IMR-90 (cell line): ENCODE data around the gene GALNT5. TPM values are rescaled to one million over a fixed set of nuclear protein-coding genes. Genes with fewer than 3 reads are reported as not detected.
A peak's percentile ranks its signal among the peaks of the same experiment; 100 is the strongest.

Experiments used
- ATAC-seq: fragments of 200-7000 bp; cut with Tn5 transposase; 2 replicates; pipeline ENCODE4 v1.9.1; 2020; ENCODE audit warnings: low read depth, mild to moderate bottlenecking, moderate library complexity
- BruUV-seq: library from RNA; stranded (reverse); fragments of 400-500 nt; replicated peaks from 2 replicates; lab custom pipeline; 2021; lab: Mats Ljungman, UMichigan
- CTCF ChIA-PET: fragments of 300-600 bp; formaldehyde crosslinking; extraction: SDS; loops from one replicate; lab custom pipeline; 2021; ENCODE audit warnings: antibody characterized with exemption; lab: Yijun Ruan, JAX
- POLR2A ChIA-PET: fragments of 300-600 bp; sonication (Branson Sonifier 250); formaldehyde crosslinking; loops from one replicate; lab custom pipeline; 2022; ENCODE audit warnings: antibody characterized with exemption; ENCODE audit not compliant: unreplicated experiment; lab: Charles Lee
- DNase-seq: peaks from one replicate; pipeline ENCODE4 v3.0.0; 2013
- H2AFZ ChIP-seq: replicated peaks from 2 replicates; pipeline ENCODE3; 2013; ENCODE audit warnings: low read length, mild to moderate bottlenecking; ENCODE audit not compliant: poor library complexity
- H2AK5ac ChIP-seq: 2 replicates; pipeline ENCODE4 v1.6.1; 2013; ENCODE audit warnings: low read depth, low read length, inconsistent platforms
- H2AK9ac ChIP-seq: replicated peaks from 2 replicates; pipeline ENCODE3; 2013; ENCODE audit warnings: mild to moderate bottlenecking, low read depth, low read length, moderate library complexity; ENCODE audit not compliant: poor library complexity
- H2BK120ac ChIP-seq: 2 replicates; pipeline ENCODE4 v1.6.1; 2013; ENCODE audit warnings: low read depth, low read length, inconsistent platforms
- H2BK15ac ChIP-seq: 3 replicates; pipeline ENCODE4 v1.6.1; 2013; ENCODE audit warnings: low read depth, low read length, inconsistent platforms
- H2BK20ac ChIP-seq: 2 replicates; pipeline ENCODE4 v1.6.1; 2013; ENCODE audit warnings: low read depth, mild to moderate bottlenecking, inconsistent platforms, low read length, moderate library complexity
- H2BK5ac ChIP-seq: 2 replicates; pipeline ENCODE4 v1.6.1; 2013; ENCODE audit warnings: mild to moderate bottlenecking, low read depth, low read length, inconsistent platforms; ENCODE audit not compliant: poor library complexity, severe bottlenecking
- H3K14ac ChIP-seq: replicated peaks from 2 replicates; pipeline ENCODE4 v1.6.1; 2013; ENCODE audit warnings: low read depth, low read length, inconsistent platforms
- H3K18ac ChIP-seq: 2 replicates; pipeline ENCODE4 v1.6.1; 2013; ENCODE audit warnings: low read depth, low read length, control low read depth
- H3K23ac ChIP-seq: 2 replicates; pipeline ENCODE4 v1.6.1; 2013; ENCODE audit warnings: low read depth, low read length, inconsistent platforms
- H3K27ac ChIP-seq: 2 replicates; pipeline ENCODE4 v1.5.1; 2013; ENCODE audit warnings: mild to moderate bottlenecking, control low read depth, low read length; ENCODE audit not compliant: insufficient read depth
- H3K27me3 ChIP-seq: 2 replicates; pipeline ENCODE4 v1.6.1; 2013; ENCODE audit warnings: low read length; ENCODE audit not compliant: control insufficient read depth, insufficient read depth
- H3K36me3 ChIP-seq: 2 replicates; pipeline ENCODE4 v1.6.1; 2013; ENCODE audit warnings: low read length, mixed read lengths; ENCODE audit not compliant: control insufficient read depth, insufficient read depth
- H3K4ac ChIP-seq: 2 replicates; pipeline ENCODE4 v1.6.1; 2013; ENCODE audit warnings: low read depth, low read length, inconsistent platforms
- H3K4me1 ChIP-seq: 2 replicates; pipeline ENCODE4 v1.6.1; 2013; ENCODE audit warnings: low read length, mixed read lengths; ENCODE audit not compliant: control insufficient read depth, insufficient read depth
- H3K4me2 ChIP-seq: 2 replicates; pipeline ENCODE4 v1.6.1; 2013; ENCODE audit warnings: low read depth, mild to moderate bottlenecking, control low read depth, low read length, moderate library complexity
- H3K4me3 ChIP-seq: 2 replicates; pipeline ENCODE4 v1.5.1; 2013; ENCODE audit warnings: low read depth, mild to moderate bottlenecking, control low read depth, low read length, moderate library complexity; ENCODE audit not compliant: insufficient read depth
- H3K56ac ChIP-seq: 2 replicates; pipeline ENCODE4 v1.6.1; 2013; ENCODE audit warnings: low read length, inconsistent platforms; ENCODE audit not compliant: insufficient read depth; ENCODE audit errors: extremely low read depth
- H3K79me1 ChIP-seq, 2 experiments: 2 replicates each; pipeline ENCODE4 v1.6.1; 2013; ENCODE audit warnings: low read length in 2 of 2, inconsistent platforms in 1 of 2, low read depth in 1 of 2
- H3K9ac ChIP-seq: 2 replicates; pipeline ENCODE4 v1.6.1; 2013; ENCODE audit warnings: low read depth, low read length, control low read depth
- H3K9me1 ChIP-seq: 2 replicates; pipeline ENCODE4 v1.6.1; 2013; ENCODE audit warnings: low read length, inconsistent platforms; ENCODE audit not compliant: insufficient read depth
- H3K9me3 ChIP-seq: 2 replicates; pipeline ENCODE4 v1.6.1; 2013; ENCODE audit warnings: low read length; ENCODE audit not compliant: control insufficient read depth, insufficient read depth
- H4K20me1 ChIP-seq: 2 replicates; pipeline ENCODE4 v1.6.1; 2013; ENCODE audit warnings: low read length, inconsistent platforms; ENCODE audit not compliant: insufficient read depth
- H4K5ac ChIP-seq: 2 replicates; pipeline ENCODE4 v1.6.1; 2013; ENCODE audit warnings: mild to moderate bottlenecking, low read depth, low read length, control low read depth
- H4K8ac ChIP-seq, 2 experiments: 2 replicates each; pipeline ENCODE4 v1.6.1; 2013; ENCODE audit warnings: low read depth in 2 of 2, low read length in 2 of 2, control low read depth in 1 of 2, inconsistent platforms in 1 of 2
- H4K91ac ChIP-seq: 2 replicates; pipeline ENCODE4 v1.6.1; 2013; ENCODE audit warnings: low read depth, low read length, inconsistent platforms; ENCODE audit not compliant: insufficient read depth
- CEBPB ChIP-seq: IDR thresholded peaks from 2 replicates; pipeline ENCODE4 v1.6.1; 2012; ENCODE audit warnings: low read depth, low read length, improper control_type of control experiment
- MAZ ChIP-seq: IDR thresholded peaks from 2 replicates; pipeline ENCODE4 v1.6.1; 2012; ENCODE audit warnings: low read depth, mild to moderate bottlenecking, low read length, improper control_type of control experiment, moderate library complexity, borderline replicate concordance
- NFE2L2 ChIP-seq: fragments of 150-350 bp; IDR thresholded peaks from 2 replicates; pipeline ENCODE4 v1.6.1; 2016; ENCODE audit warnings: low read depth, mild to moderate bottlenecking, low read length
- WGBS, 2 experiments: methylation state at CpG; one replicate each; pipeline versions ENCODE4 v1.1.5 to v1.1.7; 2013; ENCODE audit warnings: missing lambda C conversion rate in 2 of 2; ENCODE audit not compliant: insufficient read length in 1 of 2; ENCODE audit errors: extremely low coverage in 2 of 2; 5-methylcytosine and 5-hydroxymethylcytosine counted together
- dilution Hi-C: fragments of 300-500 bp; cut with HindIII; formaldehyde crosslinking; loops from one replicate; pipeline ENCODE4 v1.14.3; 2018; ENCODE audit warnings: low sequenced_read_pairs; ENCODE audit not compliant: unreplicated experiment
- in situ Hi-C: fragments of 300-500 bp; cut with MboI; formaldehyde crosslinking; loops from 3 replicates; pipeline ENCODE4 v1.14.3; 2019; ENCODE audit warnings: low sequenced_read_pairs, inconsistent platforms, mixed read lengths
- intact Hi-C: fragments of 100-400 bp; cut with micrococcal nuclease; formaldehyde crosslinking; loops from 2 replicates; pipeline ENCODE4 v1.10.0; 2022
- polyA plus RNA-seq, 3 experiments: library from polyadenylated mRNA; depleted of rRNA; stranded (reverse); fragments of >200 nt; gene quantifications; 2 replicates each; pipeline ENCODE4 v1.2.3, GENCODE V29; 2012; ENCODE audit warnings: low replicate concordance in 1 of 3
- total RNA-seq: library from RNA; depleted of rRNA; stranded (reverse); fragments of >200 nt; gene quantifications from 2 replicates; pipeline ENCODE4 v1.2.3, GENCODE V29; 2012

The GALNT5 gene
- total and polyA plus RNA-seq, 2 of the 4 experiments (the other 2 are of a cell fraction): 36.3 to 63.3 TPM

DNA sequence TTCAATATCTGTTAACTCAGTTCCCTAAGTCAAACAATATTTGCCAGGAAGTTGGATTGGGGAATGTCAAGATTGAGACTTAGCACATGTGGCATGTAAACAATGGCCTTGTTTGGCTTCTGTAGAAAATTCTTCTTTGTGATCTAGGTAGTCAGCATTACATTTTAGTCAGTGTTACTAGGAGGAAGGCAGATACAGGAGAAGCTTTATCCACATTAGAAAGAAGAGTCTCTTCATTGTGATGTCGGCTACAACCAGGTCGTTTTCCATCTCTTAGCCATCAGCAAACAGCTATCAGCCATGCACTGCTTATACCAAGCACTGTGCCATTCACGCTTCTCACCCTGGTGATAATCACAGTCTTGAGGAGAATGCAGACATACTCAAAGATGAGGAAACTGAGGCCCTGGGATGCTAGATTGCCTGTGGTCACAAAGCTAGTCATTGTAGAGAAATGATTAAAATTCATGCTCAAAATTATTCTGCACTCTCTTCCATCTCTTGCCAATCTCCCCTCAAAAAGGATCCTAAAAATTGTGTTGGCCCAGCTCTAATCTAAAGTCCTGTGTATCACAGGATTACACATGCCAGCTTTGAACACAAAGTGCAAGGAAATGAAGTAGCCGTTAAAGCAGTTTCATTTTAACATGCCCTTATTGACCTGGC lies 3.2 kb downstream of the GALNT5 start:
- H3K4me1 ChIP-seq: peaks cover 24% of the 10 kb centered on the region
- intact Hi-C loops (no loop called here), in situ Hi-C loops (no loop called here), dilution Hi-C loops (no loop called here)
- no TSS peak for BruUV-seq
- peak overlapping the region; percentile 93 for H4K5ac ChIP-seq
- H3K9me3 ChIP-seq: no peaks in the 10 kb centered on the region
- no peaks in the 10 kb centered on the region for H3K27me3 ChIP-seq
- peak overlapping the region; percentile 94 for H2BK5ac ChIP-seq
- H3K4me3 ChIP-seq: peak overlapping the region; percentile 66
- peaks cover 4% of the 10 kb centered on the region for H3K9me1 ChIP-seq
- WGBS, 2 experiments: 60% methylated on average over 3 of the region's 4 CpGs; no CpG with 5 or more reads in 1 of the 2 experiments
- H2AK9ac ChIP-seq: peak overlapping the region; percentile 83
- ATAC-seq (peak; percentile 6; the same call in 1 of the 2 replicates), DNase-seq (no peak)
- peaks cover 28 to 61% of the 10 kb centered on the region in 2 experiments for H3K79me1 ChIP-seq
- H2BK15ac ChIP-seq: peak overlapping the region; percentile 57; the same call in 2 of the 3 replicates
- no peaks in the 10 kb centered on the region for H4K20me1 ChIP-seq
- H2AFZ ChIP-seq: peak overlapping the region; percentile 7
- peak overlapping the region; percentile 75 for H2BK120ac ChIP-seq
- peak overlapping the region; percentile 87 for H3K14ac ChIP-seq
- H2BK20ac ChIP-seq: peak overlapping the region; percentile 73
- H3K56ac ChIP-seq: peak overlapping the region; percentile 80
- POLR2A ChIA-PET: interaction anchor here (0.6 kb wide), 1 partner anchor 17 kb away, joined by 3 read pairs; no protein-coding TSS in a partner anchor
- peak overlapping the region; percentile 65 for H3K9ac ChIP-seq
- peak overlapping the region; percentile 88 for H3K4me2 ChIP-seq
- peak overlapping the region; percentile 68 for H3K23ac ChIP-seq
- CTCF ChIA-PET: interaction anchor here (0.9 kb wide), 1 partner anchor 22 kb away, joined by 3 read pairs; no protein-coding TSS in a partner anchor
- H4K91ac ChIP-seq: peak overlapping the region; percentile 73
- H3K18ac ChIP-seq: peak overlapping the region; percentile 96
- no peaks in the 10 kb centered on the region for H3K36me3 ChIP-seq
- peak overlapping the region; percentile 18 to 75; a peak in 3 of 4 replicates for H4K8ac ChIP-seq
- H3K4ac ChIP-seq: peak overlapping the region; percentile 89
- H2AK5ac ChIP-seq: peak overlapping the region; percentile 65; the same call in 1 of the 2 replicates
- H3K27ac ChIP-seq: peak overlapping the region; percentile 79; the same call in 1 of the 2 replicates
- TF ChIP-seq MAZ (no peak), NFE2L2 (no peak), CEBPB (no peak)
